Subcutaneous abdominal adipose tissue (tissue), 5 donors: ENCODE results near the gene METAP1D.
"Not testable (repeated sequence)": the region's sequence is repeated elsewhere in the genome, so short reads cannot be mapped to it uniquely, and the experiment has no call there.

Experiments
- H3K27ac ChIP-seq: one replicate; pipeline ENCODE4 v1.7.0; 2013; ENCODE audit warnings: low read depth, mild to moderate bottlenecking, inconsistent platforms, low read length, moderate library complexity
- H3K27me3 ChIP-seq, 5 donors: one replicate each; pipeline ENCODE4 v1.7.0; 2013; ENCODE audit warnings: low read length in 5 of 5, inconsistent platforms in 1 of 5; ENCODE audit not compliant: control insufficient read depth in 5 of 5, insufficient read depth in 4 of 5
- H3K36me3 ChIP-seq, 5 donors: one replicate each; pipeline ENCODE4 v1.7.0; 2013; ENCODE audit warnings: low read length in 5 of 5; ENCODE audit not compliant: control insufficient read depth in 5 of 5, insufficient read depth in 5 of 5
- H3K4me1 ChIP-seq, 5 donors: one replicate each; pipeline ENCODE4 v1.7.0; 2013; ENCODE audit warnings: low read length in 5 of 5, mild to moderate bottlenecking in 3 of 5, moderate library complexity in 1 of 5; ENCODE audit not compliant: control insufficient read depth in 5 of 5, insufficient read depth in 5 of 5
- H3K4me3 ChIP-seq, 5 donors: one replicate each; pipeline ENCODE4 v1.7.0; 2013; ENCODE audit warnings: low read length in 5 of 5, low read depth in 1 of 5
- H3K9ac ChIP-seq, 5 donors: one replicate each; pipeline ENCODE4 v1.7.0; 2013; ENCODE audit warnings: low read length in 5 of 5, mild to moderate bottlenecking in 4 of 5, moderate library complexity in 3 of 5
- H3K9me3 ChIP-seq, 5 donors: one replicate each; pipeline ENCODE4 v1.7.0; 2013; ENCODE audit warnings: low read length in 5 of 5; ENCODE audit not compliant: control insufficient read depth in 5 of 5
- donor health status: healthy.
- donor health status: healthy.
- donor health status: healthy.
- donor health status: healthy.
- donor health status: healthy.

Gene METAP1D

GRCh38 chr2:172058660-172059059 lies 58.9 kb downstream of the METAP1D start:
- H3K9me3 ChIP-seq, result no peaks in the 10 kb centered on the region

GRCh38 chr2:172060118-172060517 lies 60.4 kb downstream of the METAP1D start:
- not testable (repeated sequence) for H3K27ac ChIP-seq, H3K4me1 ChIP-seq, H3K27me3 ChIP-seq, H3K4me3 ChIP-seq, H3K9me3 ChIP-seq, H3K9ac ChIP-seq, H3K36me3 ChIP-seq

More at GRCh38 chr2:172058660-172059059, 58.9 kb downstream of the METAP1D start:
- no peaks in the 10 kb centered on the region for H3K4me1 ChIP-seq
- no peak overlapping the region for H3K9ac ChIP-seq
- H3K4me3 ChIP-seq, result no peak overlapping the region
- peaks cover 0 to 4% (median 3%) of the 10 kb centered on the region in 5 donors for H3K36me3 ChIP-seq
- no peak overlapping the region for H3K27ac ChIP-seq
- H3K27me3 ChIP-seq, result no peaks in the 10 kb centered on the region

DNA sequence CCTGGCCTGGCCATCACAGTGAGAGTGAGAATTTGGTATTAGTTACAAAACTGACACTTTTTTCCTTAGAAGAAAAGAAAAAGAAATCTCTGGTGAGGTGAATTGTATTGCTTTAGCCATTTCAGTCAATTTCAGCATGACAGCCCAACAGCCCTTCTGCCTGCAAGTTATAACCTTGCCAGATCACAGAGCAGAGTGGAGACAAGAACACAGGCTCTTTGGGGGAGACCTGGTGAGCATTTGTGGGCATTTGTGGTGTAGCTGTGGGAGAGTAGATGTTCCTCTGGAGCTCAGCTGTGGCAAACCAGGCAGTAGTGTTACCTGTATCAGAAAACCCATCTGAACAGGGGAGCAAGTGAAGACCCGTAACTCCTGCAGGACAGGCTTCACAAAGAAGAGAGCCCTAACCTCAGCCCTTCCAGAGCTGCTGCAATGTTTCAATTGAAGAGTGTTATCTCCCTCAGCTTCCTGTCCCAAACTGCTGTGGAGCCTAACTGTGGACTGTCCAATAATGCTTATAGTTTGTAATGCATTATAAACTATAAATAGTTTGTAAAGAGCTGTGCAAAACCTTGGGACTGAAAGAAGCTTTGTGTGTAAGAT lies 62.8 kb downstream of the METAP1D start:
- Histone ChIP-seq H3K4me3 (no peak overlapping the region), H3K4me1 (no peaks in the 10 kb centered on the region), H3K36me3 (peaks cover 0 to 6% (median 4%) of the 10 kb centered on the region in 5 donors), H3K9ac (no peak overlapping the region), H3K27me3 (no peaks in the 10 kb centered on the region), H3K27ac (no peak overlapping the region), H3K9me3 (no peaks in the 10 kb centered on the region)

- Histone ChIP-seq H3K27me3 (no peaks in the 10 kb centered on the region), H3K27ac (no peak overlapping the region), H3K4me3 (no peak overlapping the region), H3K9ac (no peak overlapping the region), H3K4me1 (no peaks in the 10 kb centered on the region), H3K9me3 (no peaks in the 10 kb centered on the region), H3K36me3 (peaks cover 0 to 6% (median 4%) of the 10 kb centered on the region in 5 donors)
Observed at GRCh38 chr2:172063446-172063845, 63.7 kb downstream of the METAP1D start.

DNA sequence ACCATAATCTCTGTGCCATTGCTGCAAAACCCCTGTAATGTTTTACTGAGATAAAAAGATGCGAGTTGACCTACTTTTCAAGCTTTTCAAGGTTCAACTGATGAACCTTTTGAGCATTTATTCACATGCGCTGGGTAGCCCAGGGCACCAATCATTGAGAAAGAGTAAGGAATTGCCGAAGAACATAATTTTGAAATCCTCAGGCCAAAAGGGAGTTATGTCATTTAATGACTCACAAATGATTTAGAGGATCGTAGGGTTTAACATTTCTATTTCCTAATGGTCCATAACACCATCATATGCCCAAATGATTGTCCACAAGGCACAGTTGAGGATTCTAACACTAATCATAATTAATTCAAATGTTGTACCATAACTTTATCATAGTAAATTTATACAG lies 65.4 kb downstream of the METAP1D start:
- Histone ChIP-seq H3K36me3 (peaks cover 0 to 6% (median 4%) of the 10 kb centered on the region in 5 donors), H3K27me3 (no peaks in the 10 kb centered on the region)

GRCh38 chr2:172066394-172066886 lies 66.7 kb downstream of the METAP1D start:
- Histone ChIP-seq H3K4me3 (no peak overlapping the region), H3K36me3 (peaks cover 0 to 6% (median 4%) of the 10 kb centered on the region in 5 donors), H3K27ac (no peak overlapping the region), H3K27me3 (no peaks in the 10 kb centered on the region), H3K9me3 (no peaks in the 10 kb centered on the region), H3K9ac (no peak overlapping the region), H3K4me1 (no peaks in the 10 kb centered on the region)

More for the DNA sequence above, 65.4 kb downstream of the METAP1D start:
- no peaks in the 10 kb centered on the region for H3K9me3 ChIP-seq
- H3K4me1 ChIP-seq, result no peaks in the 10 kb centered on the region
- no peak overlapping the region for H3K27ac ChIP-seq
- no peak overlapping the region for H3K4me3 ChIP-seq
- H3K9ac ChIP-seq, result no peak overlapping the region

DNA sequence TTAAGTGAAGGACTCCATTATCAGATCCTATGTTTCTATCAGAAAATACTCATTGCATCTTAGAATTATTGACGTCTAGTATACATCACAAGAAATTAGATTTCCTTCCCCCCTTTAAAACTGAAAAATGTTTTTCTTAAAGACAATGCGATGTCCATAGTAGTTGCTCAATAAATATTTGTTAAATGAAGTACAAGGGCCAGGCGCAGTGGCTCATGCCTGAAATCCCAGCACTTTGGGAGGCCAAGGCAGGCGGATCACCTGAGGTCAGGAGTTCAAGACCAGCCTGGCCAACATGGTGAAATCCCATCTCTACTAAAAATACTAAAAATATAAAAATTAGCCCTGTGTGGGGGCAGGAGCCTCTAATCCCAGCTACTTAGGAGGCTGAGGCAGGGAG lies 68.2 kb downstream of the METAP1D start:
- not testable (repeated sequence) for H3K9ac ChIP-seq, H3K4me3 ChIP-seq, H3K4me1 ChIP-seq, H3K27me3 ChIP-seq, H3K36me3 ChIP-seq, H3K27ac ChIP-seq, H3K9me3 ChIP-seq

DNA sequence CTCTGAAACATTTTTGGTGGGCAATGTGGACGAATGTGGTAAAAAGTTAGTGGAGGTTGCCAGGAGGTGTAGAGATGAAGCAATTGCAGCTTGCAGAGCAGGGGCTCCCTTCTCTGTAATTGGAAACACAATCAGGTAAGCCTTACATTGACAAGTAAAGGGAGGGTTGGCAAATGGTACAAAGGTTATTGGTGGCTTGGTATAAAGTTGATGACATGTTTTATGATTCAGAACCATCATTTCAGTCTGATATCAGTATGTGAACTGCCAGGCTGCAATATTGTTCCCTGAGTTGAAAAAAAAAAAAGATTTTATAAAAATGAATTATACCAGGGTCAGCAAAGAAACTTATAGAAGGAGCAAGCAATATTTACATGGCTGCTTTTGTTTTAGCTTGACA lies 71.2 kb downstream of the METAP1D start:
- H3K36me3 ChIP-seq, result peaks cover 0 to 10% (median 0%) of the 10 kb centered on the region in 5 donors
- no peaks in the 10 kb centered on the region for H3K4me1 ChIP-seq
- no peak overlapping the region for H3K27ac ChIP-seq
- H3K4me3 ChIP-seq, result no peak overlapping the region
- no peaks in the 10 kb centered on the region for H3K27me3 ChIP-seq
- no peaks in the 10 kb centered on the region for H3K9me3 ChIP-seq
- H3K9ac ChIP-seq, result no peak overlapping the region

GRCh38 chr2:172072303-172072702 lies 72.5 kb downstream of the METAP1D start:
- no peaks in the 10 kb centered on the region for H3K4me1 ChIP-seq
- H3K27ac ChIP-seq, result no peak overlapping the region
- H3K36me3 ChIP-seq, result peaks cover 0 to 10% (median 0%) of the 10 kb centered on the region in 5 donors
- no peak overlapping the region for H3K9ac ChIP-seq
- H3K27me3 ChIP-seq, result no peaks in the 10 kb centered on the region
- no peak overlapping the region for H3K4me3 ChIP-seq
- H3K9me3 ChIP-seq, result no peaks in the 10 kb centered on the region

GRCh38 chr2:172072706-172073105 lies 73.0 kb downstream of the METAP1D start:
- Histone ChIP-seq H3K27ac (no peak overlapping the region), H3K36me3 (peaks cover 0 to 10% (median 0%) of the 10 kb centered on the region in 5 donors), H3K27me3 (no peaks in the 10 kb centered on the region), H3K4me1 (no peaks in the 10 kb centered on the region), H3K9ac (no peak overlapping the region), H3K9me3 (no peaks in the 10 kb centered on the region), H3K4me3 (no peak overlapping the region)
